Muscle of arm (tissue), 12 donors: ENCODE results near the gene CCBE1. TPM values are rescaled to one million over a fixed set of nuclear protein-coding genes. Genes with fewer than 3 reads are reported as not detected.

Source experiments
- DNase-seq: peaks from one replicate; pipeline ENCODE4 v3.0.0-alpha.2; 2013
- polyA plus RNA-seq, 12 donors: library from polyadenylated mRNA; unstranded; fragments of 120-200 nt; gene quantifications; one replicate each; pipeline ENCODE4 v1.2.1, GENCODE V29; 2013; ENCODE audit not compliant: insufficient read length in 12 of 12

Gene CCBE1
- polyA plus RNA-seq, 12 donors = 2.8 to 13.7 (median 4.2) TPM; not detected in 2

- peak; percentile 30 for DNase-seq
Measured at GRCh38 chr18:59459369-59460071, 237.7 kb downstream of the CCBE1 start.

DNA sequence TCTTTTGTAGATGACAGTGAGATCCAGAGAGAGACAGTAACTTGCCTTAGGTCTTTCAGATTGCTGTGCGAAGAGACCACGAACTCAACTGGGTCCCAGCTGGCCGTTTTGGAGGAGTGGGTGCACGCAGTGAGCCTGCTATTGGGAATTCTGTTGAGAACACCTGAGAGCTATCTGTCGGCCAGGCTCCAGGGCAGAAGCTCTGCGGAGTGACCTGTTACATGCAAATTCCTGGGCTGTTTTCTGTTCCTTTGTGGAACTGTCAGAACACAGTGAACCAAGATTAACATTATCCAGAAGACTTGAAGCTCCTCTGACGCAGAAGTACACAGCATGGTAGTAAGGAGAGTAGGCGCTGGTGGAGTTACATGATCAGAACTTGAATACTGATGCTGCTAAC lies 238.6 kb downstream of the CCBE1 start:
- no peak for DNase-seq

DNA sequence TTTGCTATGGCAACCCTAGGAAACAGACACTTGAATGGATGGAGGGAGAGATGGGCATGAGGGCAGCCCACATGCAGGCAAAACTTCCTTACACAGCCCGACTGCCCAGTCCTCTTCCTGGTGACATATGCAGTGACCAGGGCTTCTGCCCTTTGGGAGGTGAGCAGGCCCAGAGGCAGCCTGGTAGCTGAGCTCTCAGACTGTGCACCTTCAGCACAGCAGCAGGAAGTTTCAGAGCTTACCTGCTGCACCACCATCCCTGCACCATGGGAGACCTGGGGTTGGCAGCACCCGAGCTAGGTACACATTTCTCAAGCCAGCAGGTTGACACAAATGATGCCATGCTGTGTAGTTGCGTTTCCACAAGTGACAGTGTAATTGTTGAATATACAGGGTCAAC lies 240.6 kb downstream of the CCBE1 start:
- DNase-seq = no peak

DNA sequence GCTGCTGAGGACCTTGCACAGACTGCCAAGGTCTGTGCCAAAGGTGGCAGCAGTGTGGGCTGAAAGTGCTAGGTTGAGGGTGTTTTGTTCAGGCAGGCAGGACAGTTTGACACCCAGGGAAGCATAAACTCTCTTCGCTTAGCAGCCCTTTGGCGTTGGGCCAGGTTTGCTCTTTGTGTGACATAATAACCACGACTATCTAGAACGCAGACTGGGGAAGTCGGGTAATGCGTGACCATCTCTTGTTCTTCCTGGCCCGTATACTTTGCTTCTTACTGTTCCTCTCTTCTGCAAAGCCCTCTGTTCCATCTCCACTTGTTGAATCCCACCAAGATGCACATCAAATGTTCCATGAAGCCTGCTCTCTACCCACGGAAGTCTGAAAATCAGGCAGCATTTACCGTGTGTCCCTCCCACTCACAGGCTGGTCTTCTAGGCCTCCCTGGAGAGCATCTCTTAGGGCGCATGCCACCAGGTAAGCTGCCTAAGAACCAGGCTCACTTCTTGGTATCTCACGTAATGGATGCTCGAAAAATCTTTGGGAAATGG lies 241.4 kb downstream of the CCBE1 start:
- DNase-seq = no peak

- DNase-seq = no peak
Measured at GRCh38 chr18:59454909-59455727, 242.1 kb downstream of the CCBE1 start.

- no peak for DNase-seq
Measured at GRCh38 chr18:59453468-59453961, 243.7 kb downstream of the CCBE1 start.

DNA sequence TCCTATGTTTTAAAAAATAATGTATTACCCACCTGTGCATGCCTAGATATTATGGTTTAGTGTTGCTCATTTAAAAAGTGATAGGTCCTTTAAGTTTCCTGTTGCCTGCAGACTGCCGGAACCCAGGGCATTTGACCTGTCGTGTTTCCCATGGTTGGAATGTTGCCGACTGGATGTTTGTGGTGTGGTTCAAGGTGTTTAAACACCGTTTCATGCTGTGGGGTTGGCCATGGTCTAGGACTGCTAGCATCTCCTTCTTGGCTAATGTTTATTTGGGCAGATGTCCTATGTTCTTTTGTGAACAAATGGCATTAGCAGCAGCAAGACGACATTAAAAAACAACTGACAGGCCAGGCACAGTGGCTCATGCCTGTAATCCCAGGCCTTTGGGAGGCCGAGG lies 245.3 kb downstream of the CCBE1 start:
- DNase-seq = no peak

GRCh38 chr18:59451073-59451472 lies 246.2 kb downstream of the CCBE1 start:
- DNase-seq = no peak

DNA sequence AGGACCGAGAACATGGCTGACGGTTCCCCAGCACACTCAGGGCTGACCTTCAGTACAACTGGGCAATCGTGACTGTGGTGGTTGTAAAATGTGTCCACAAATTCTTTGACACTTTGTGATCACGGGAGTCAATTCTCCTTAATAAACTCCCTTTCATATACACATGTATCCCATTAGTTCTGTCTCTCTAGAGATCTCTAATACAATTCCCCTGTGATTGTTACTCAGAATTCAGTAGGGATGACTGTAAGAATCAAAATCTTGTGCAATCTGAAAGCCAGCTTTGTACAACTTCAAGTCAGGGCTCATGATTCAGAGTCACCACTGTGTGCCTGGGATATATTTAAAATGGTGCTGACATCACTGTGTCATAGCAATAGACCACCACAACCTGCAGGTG lies 248.7 kb downstream of the CCBE1 start:
- DNase-seq = no peak

DNA sequence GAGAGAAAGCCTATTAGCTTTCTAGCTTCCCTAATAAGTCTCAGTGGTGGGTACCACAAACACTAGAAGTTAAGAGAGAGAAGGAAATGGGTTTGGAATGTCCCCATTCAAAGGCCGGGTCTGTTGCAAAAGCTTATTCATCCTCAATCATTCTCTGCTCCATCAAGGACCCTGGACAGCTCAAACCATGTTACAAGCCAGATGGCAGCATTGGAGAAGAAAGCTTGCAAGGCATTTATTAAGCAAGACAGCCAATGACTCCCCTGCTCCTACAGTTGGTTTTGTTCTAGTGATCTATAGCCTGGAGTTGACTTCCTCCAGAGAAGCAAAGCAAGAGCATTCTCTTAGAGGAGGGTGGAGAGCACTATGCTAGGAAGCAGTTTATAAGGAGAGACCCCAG lies 251.2 kb downstream of the CCBE1 start:
- no peak for DNase-seq

DNA sequence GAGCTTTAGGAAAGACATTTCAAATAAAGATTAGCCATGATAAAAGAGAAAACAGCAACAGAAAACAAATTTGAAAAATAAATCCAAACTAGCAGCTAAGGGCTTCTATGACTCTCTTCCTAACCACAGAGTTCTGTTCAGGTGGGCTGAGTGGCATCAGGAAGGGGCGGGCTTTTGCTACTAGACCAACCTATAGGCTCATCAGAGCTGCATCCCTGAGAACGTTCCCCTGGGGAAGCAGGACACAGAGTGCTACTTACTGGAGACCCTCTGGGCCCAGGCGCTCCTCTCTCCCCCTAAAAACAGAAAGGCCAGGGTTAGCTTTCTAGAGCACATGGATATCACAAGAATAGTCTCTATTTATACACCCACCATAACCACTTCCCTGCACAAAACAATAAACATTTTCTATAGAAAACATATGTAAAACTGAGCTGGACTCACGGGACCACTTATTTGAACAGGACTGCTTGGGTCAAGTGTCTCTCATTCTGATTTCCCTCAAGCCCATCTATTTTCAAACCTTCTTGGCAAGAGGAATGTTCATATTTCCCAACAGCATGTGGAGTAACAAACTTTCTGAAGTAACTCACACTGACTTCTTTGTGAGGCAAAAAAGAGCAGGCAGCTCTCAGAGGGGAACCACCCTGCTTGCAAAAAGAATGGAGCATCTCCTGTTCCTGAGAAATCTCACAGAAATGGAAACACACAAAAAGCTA lies 259.2 kb downstream of the CCBE1 start:
- DNase-seq = no peak

GRCh38 chr18:59432803-59433597 lies 264.2 kb downstream of the CCBE1 start:
- no peak for DNase-seq

DNA sequence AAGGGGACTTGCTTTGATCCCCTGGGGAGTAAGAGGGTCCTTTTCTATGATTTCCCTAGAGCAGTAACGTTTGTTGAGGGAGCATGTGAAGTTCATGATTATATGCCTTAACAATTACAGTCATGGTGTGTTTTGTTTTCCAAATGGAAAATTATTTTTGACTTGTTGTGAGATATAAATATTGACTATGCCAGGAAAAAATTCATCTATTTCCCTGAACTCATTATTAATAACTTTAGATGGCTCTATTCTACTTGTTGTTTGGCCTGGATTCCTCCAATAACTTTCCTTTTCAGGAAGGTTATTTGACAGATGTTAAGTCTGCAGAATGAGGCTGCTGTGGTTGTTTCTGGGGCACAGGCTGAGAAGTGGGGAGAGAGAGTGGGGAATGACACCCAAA lies 266.1 kb downstream of the CCBE1 start:
- no peak for DNase-seq

GRCh38 chr18:59429608-59430007 lies 267.6 kb downstream of the CCBE1 start:
- DNase-seq = no peak

GRCh38 chr18:59428018-59428417 lies 269.2 kb downstream of the CCBE1 start:
- no peak for DNase-seq

DNA sequence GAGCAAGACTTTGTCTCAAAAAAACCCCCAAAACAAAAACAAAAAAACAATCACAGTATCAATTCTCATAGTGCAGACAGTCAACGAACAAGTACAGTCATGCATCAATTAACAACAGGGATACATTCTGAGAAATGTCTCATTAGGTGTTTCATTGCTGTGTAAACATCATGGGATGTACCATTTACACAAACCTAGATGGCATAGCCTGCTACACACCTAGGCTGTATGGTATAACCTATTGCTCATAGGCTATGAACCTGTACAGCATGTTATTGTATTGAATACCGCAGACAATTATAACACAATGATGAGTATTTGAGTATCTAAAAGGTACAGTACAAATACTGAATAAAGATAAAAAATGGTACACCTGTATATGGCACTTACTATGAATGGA lies 270.4 kb downstream of the CCBE1 start:
- DNase-seq = no peak

DNA sequence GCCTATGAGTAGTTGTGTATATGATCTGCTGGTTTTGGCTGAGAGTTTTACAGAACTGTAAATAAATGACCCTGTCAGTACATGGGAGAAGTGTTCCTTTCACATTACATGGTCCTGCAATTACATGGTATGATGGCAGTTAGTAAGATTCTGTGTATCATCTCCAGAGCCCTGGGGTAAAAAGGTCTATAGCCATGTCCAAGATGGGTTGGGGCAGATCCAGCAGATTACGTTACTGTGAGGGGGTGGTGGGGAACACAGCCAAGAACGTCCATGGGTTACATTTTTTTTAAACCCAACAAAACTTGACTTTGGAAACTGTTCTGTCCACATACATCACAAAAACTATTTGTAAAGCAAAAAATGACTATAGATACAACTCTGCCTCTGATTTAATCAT lies 274.0 kb downstream of the CCBE1 start:
- DNase-seq = peak; percentile 46

GRCh38 chr18:59420244-59420643 lies 277.0 kb downstream of the CCBE1 start:
- DNase-seq = no peak

- DNase-seq = no peak
Measured at GRCh38 chr18:59419386-59419785, 277.8 kb downstream of the CCBE1 start.

- no peak for DNase-seq
Measured at GRCh38 chr18:59416818-59417217, 280.4 kb downstream of the CCBE1 start.

GRCh38 chr18:59414111-59414653 lies 283.0 kb downstream of the CCBE1 start:
- no peak for DNase-seq
